MCF 10A (cell line): ENCODE results near the gene MXRA8. TPM values are rescaled to one million over a fixed set of nuclear protein-coding genes. Genes with fewer than 3 reads are reported as not detected.

Experiments used
- BruUV-seq: library from RNA; stranded (reverse); fragments of 400-500 nt; replicated peaks from 2 replicates; lab custom pipeline; 2021; lab: Mats Ljungman, UMichigan
- CTCF ChIA-PET: fragments of 300-600 bp; sonication (Branson Sonifier 250); formaldehyde crosslinking; extraction: SDS; loops from one replicate; lab custom pipeline; 2021; ENCODE audit warnings: antibody characterized with exemption, inconsistent platforms; lab: Yijun Ruan, JAX
- POLR2A ChIA-PET: fragments of 300-600, 350-650 bp; sonication (Branson Sonifier 250); formaldehyde crosslinking; extraction: SDS; loops from one replicate; lab custom pipeline; 2020; ENCODE audit warnings: antibody characterized with exemption, inconsistent platforms; lab: Yijun Ruan, JAX
- DNase-seq: peaks from one replicate; pipeline ENCODE4 v3.0.0-alpha.2; 2018; ENCODE audit not compliant: unreplicated experiment
- H3K27ac Mint-ChIP-seq: one replicate; pipeline ENCODE4 v1.8.0; 2022; ENCODE audit warnings: mild to moderate bottlenecking, low read depth, mixed read lengths; ENCODE audit not compliant: unreplicated experiment
- H3K27me3 Mint-ChIP-seq: one replicate; pipeline ENCODE4 v1.8.0; 2022; ENCODE audit warnings: mixed read lengths; ENCODE audit not compliant: insufficient read depth, unreplicated experiment
- H3K36me3 Mint-ChIP-seq: one replicate; pipeline ENCODE4 v1.8.0; 2022; ENCODE audit warnings: mild to moderate bottlenecking, moderate library complexity, mixed read lengths; ENCODE audit not compliant: insufficient read depth, unreplicated experiment
- H3K4me1 Mint-ChIP-seq: one replicate; pipeline ENCODE4 v1.8.0; 2022; ENCODE audit warnings: mixed read lengths; ENCODE audit not compliant: insufficient read depth, unreplicated experiment
- H3K4me3 Mint-ChIP-seq: one replicate; pipeline ENCODE4 v1.8.0; 2022; ENCODE audit warnings: mild to moderate bottlenecking, moderate library complexity, mixed read lengths; ENCODE audit not compliant: unreplicated experiment
- H3K9me3 Mint-ChIP-seq: one replicate; pipeline ENCODE4 v1.8.0; 2022; ENCODE audit warnings: mixed read lengths; ENCODE audit not compliant: unreplicated experiment
- intact Hi-C: fragments of 100-400 bp; cut with micrococcal nuclease; formaldehyde crosslinking; loops from 2 replicates; pipeline ENCODE4 v1.14.1; 2022
- total RNA-seq: library from RNA; stranded (reverse); gene quantifications from 2 replicates; pipeline ENCODE4 v1.2.3, GENCODE V29; 2022
- TF ChIP-seq, protein P1 (sequence below): fragments of 200-600 bp; IDR thresholded peaks from one replicate; pipeline ENCODE4 v1.8.0; 2022; ENCODE audit warnings: antibody characterized with exemption, mild to moderate bottlenecking; ENCODE audit not compliant: unreplicated experiment

Gene MXRA8
- total RNA-seq, 1 experiment from 2014 or later = not detected

DNA sequence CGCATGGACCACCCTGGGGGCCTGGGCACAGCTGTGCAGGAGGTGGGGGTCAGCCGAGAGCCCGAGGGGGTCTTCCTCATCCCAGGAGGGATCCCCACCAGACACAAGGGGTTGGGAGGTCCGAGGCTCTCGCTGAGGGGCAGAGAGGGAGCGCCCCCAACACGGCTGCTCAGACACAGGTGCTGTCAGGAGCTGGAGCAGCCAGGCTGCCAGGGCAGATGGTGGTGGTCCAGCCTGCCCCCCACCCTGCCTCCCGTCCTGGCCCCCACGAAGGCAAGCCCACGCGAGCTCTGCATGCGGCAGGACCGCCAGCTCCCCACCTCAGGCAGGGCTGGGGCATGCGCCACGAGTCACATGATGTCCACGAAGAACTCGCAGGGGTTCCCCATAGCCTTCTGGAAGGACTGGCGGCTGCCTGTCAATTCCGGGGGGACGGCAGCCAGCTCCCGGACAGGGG is 22.5 kb downstream of the MXRA8 start:
- TF ChIP-seq, protein P1, sequence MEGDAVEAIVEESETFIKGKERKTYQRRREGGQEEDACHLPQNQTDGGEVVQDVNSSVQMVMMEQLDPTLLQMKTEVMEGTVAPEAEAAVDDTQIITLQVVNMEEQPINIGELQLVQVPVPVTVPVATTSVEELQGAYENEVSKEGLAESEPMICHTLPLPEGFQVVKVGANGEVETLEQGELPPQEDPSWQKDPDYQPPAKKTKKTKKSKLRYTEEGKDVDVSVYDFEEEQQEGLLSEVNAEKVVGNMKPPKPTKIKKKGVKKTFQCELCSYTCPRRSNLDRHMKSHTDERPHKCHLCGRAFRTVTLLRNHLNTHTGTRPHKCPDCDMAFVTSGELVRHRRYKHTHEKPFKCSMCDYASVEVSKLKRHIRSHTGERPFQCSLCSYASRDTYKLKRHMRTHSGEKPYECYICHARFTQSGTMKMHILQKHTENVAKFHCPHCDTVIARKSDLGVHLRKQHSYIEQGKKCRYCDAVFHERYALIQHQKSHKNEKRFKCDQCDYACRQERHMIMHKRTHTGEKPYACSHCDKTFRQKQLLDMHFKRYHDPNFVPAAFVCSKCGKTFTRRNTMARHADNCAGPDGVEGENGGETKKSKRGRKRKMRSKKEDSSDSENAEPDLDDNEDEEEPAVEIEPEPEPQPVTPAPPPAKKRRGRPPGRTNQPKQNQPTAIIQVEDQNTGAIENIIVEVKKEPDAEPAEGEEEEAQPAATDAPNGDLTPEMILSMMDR = no peak
- BruUV-seq = no TSS peak
- H3K27ac Mint-ChIP-seq = no peak overlapping the region
- intact Hi-C loops = no loop called here
- DNase-seq = no peak
- no peaks in the 10 kb centered on the region for H3K27me3 Mint-ChIP-seq
- no peaks in the 10 kb centered on the region for H3K4me1 Mint-ChIP-seq
- POLR2A ChIA-PET = interaction anchor here (0.6 to 1.5 kb wide), 2 partner anchors 17 to 142 kb away, joined by 3 to 4 read pairs; no protein-coding TSS in a partner anchor
- CTCF ChIA-PET = no interaction called here
- no peak overlapping the region for H3K4me3 Mint-ChIP-seq
- no peaks in the 10 kb centered on the region for H3K9me3 Mint-ChIP-seq
- peaks cover 53% of the 10 kb centered on the region for H3K36me3 Mint-ChIP-seq

DNA sequence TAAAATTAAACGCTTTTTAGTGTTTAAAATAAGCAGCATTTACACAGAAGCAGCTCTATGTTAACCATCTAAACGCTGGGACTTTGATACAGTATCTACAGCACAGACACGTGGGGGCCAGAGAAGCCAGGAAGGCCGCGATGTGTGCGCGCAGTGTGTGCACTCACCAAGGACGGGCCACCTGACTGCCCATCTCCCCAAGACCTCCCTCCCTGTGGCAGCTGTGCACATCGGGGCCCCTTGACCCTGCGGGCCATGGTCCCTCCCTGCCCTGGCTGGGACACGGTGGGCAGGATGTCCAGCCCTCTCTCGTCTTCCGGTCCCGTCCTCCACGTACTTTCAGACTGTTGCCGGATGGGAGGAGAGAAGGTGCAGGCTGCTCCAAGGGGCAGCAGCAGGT is 23.1 kb downstream of the MXRA8 start:
- POLR2A ChIA-PET = interaction anchor here (1.1 to 1.5 kb wide), 2 partner anchors 12 to 17 kb away, joined by 4 read pairs; no protein-coding TSS in a partner anchor
- no peaks in the 10 kb centered on the region for H3K4me1 Mint-ChIP-seq
- peaks cover 48% of the 10 kb centered on the region for H3K36me3 Mint-ChIP-seq
- no peak overlapping the region for H3K4me3 Mint-ChIP-seq
- BruUV-seq = no TSS peak
- no peak for DNase-seq
- TF ChIP-seq, protein P1 = no peak
- intact Hi-C loops = no loop called here
- no peaks in the 10 kb centered on the region for H3K27me3 Mint-ChIP-seq
- CTCF ChIA-PET = interaction anchor here (0.6 to 1.1 kb wide), 4 partner anchors 9 to 373 kb away, joined by 3 to 8 read pairs (median 4); no protein-coding TSS in a partner anchor
- H3K27ac Mint-ChIP-seq = no peak overlapping the region
- H3K9me3 Mint-ChIP-seq = no peaks in the 10 kb centered on the region

DNA sequence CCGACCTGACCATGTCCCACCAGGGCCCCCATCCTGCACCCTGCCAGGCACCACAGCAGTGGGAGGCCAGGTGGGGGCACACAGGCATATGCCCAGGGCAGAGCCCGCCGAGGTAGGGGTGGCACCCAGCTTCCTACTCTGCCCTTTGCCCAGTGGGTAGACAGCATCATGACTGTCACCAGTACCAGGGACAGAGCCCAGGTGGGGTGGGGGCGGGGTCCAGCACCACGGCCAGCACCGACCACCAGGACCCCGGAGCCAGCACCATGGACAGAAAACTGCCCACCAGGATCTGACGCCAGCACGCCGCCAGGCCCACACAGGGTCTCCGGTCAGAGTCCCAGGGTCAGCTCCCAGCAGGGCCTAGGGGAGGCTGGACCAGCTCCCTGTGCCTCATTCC is 23.5 kb downstream of the MXRA8 start:
- Mint-ChIP-seq H3K27ac (no peak overlapping the region), H3K4me1 (no peaks in the 10 kb centered on the region), H3K36me3 (peaks cover 48% of the 10 kb centered on the region), H3K27me3 (no peaks in the 10 kb centered on the region), H3K4me3 (no peak overlapping the region), H3K9me3 (no peaks in the 10 kb centered on the region)
- DNase-seq = no peak
- intact Hi-C loops = no loop called here
- CTCF ChIA-PET = interaction anchor here (0.6 to 1.1 kb wide), 6 partner anchors 9 to 372 kb away, joined by 3 to 8 read pairs (median 3); no protein-coding TSS in a partner anchor
- no TSS peak for BruUV-seq
- POLR2A ChIA-PET = interaction anchor here (1.1 to 1.5 kb wide), 2 partner anchors 13 to 16 kb away, joined by 4 read pairs; no protein-coding TSS in a partner anchor
- TF ChIP-seq, protein P1 = no peak

DNA sequence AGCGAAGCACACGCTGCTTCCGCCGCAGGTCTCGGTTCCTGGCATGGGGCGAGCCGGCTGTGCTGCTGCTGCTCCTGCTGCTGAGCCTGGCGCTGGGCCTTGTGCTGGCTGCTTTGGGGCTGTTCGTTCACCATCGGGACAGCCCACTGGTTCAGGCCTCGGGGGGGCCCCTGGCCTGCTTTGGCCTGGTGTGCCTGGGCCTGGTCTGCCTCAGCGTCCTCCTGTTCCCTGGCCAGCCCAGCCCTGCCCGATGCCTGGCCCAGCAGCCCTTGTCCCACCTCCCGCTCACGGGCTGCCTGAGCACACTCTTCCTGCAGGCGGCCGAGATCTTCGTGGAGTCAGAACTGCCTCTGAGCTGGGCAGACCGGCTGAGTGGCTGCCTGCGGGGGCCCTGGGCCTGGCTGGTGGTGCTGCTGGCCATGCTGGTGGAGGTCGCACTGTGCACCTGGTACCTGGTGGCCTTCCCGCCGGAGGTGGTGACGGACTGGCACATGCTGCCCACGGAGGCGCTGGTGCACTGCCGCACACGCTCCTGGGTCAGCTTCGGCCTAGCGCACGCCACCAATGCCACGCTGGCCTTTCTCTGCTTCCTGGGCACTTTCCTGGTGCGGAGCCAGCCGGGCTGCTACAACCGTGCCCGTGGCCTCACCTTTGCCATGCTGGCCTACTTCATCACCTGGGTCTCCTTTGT is 24.7 kb downstream of the MXRA8 start:
- intact Hi-C loops = no loop called here
- Mint-ChIP-seq H3K9me3 (no peaks in the 10 kb centered on the region), H3K4me3 (no peak overlapping the region), H3K36me3 (peaks cover 48% of the 10 kb centered on the region), H3K4me1 (no peaks in the 10 kb centered on the region), H3K27me3 (no peaks in the 10 kb centered on the region), H3K27ac (no peak overlapping the region)
- no peak for DNase-seq
- TF ChIP-seq, protein P1 = no peak
- no TSS peak for BruUV-seq
- CTCF ChIA-PET = no interaction called here
- POLR2A ChIA-PET = interaction anchor here (1.6 to 3.0 kb wide), 4 partner anchors 10 to 42 kb away, joined by 3 to 28 read pairs (median 12); partner anchors contain the start of genes AURKAIP1 and DVL1
